Measurements from ENCODE around the gene COL16A1. TPM values are rescaled to one million over a fixed set of nuclear protein-coding genes. Genes with fewer than 3 reads are reported as not detected.
"Not testable (repeated sequence)": the region's sequence is repeated elsewhere in the genome, so short reads cannot be mapped to it uniquely, and the experiment has no call there.

Gene COL16A1
- total RNA-seq, 1 experiment from 2014 or later: 0.50 TPM

DNA sequence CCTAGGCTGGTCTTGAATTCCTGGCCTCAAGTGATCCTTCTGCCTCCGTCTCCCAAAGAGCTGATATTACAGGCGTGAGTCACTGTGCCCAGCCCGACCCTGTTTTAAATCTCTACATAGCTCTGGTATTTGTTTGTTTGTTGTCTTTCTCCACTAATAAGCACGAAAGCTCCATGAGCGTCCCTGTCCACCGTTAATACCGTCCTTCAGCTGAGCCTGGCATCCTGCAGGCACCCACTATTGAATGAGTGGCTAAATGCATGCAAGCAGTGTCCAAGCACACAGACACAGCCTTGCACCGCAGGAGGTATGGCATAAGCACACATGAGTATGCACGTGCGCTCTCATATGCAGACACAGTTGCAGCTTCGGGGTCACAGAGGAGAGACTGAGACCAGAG lies 4.5 kb upstream of the COL16A1 start:
- Mint-ChIP-seq H3K9me3 (ENCODE audit: unreplicated experiment) (no peaks in the 10 kb centered on the region), H3K4me1 (ENCODE audit: low read depth, unreplicated experiment) (peaks cover 20% of the 10 kb centered on the region), H3K4me3 (ENCODE audit: unreplicated experiment) (no peak overlapping the region), H3K27ac (ENCODE audit: unreplicated experiment) (no peak overlapping the region), H3K36me3 (ENCODE audit: insufficient read depth, unreplicated experiment) (peaks cover 5% of the 10 kb centered on the region), H3K27me3 (ENCODE audit: insufficient read depth, unreplicated experiment) (no peaks in the 10 kb centered on the region)
- Histone ChIP-seq H3K9me3 (no peaks in the 10 kb centered on the region), H3K27me3 (replicated peaks; ENCODE audit: control insufficient read depth, insufficient read depth, low read length) (no peaks in the 10 kb centered on the region), H3K4me3 (ENCODE audit: low read depth, low read length) (no peak overlapping the region), H3K36me3 (ENCODE audit: control insufficient read depth, insufficient read depth, low read length) (no peaks in the 10 kb centered on the region), H3K4me1 (peaks cover 15% of the 10 kb centered on the region)
- TF ChIP-seq, protein P1, sequence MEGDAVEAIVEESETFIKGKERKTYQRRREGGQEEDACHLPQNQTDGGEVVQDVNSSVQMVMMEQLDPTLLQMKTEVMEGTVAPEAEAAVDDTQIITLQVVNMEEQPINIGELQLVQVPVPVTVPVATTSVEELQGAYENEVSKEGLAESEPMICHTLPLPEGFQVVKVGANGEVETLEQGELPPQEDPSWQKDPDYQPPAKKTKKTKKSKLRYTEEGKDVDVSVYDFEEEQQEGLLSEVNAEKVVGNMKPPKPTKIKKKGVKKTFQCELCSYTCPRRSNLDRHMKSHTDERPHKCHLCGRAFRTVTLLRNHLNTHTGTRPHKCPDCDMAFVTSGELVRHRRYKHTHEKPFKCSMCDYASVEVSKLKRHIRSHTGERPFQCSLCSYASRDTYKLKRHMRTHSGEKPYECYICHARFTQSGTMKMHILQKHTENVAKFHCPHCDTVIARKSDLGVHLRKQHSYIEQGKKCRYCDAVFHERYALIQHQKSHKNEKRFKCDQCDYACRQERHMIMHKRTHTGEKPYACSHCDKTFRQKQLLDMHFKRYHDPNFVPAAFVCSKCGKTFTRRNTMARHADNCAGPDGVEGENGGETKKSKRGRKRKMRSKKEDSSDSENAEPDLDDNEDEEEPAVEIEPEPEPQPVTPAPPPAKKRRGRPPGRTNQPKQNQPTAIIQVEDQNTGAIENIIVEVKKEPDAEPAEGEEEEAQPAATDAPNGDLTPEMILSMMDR (IDR thresholded peaks at IDR 0.05; ENCODE audit: insufficient read depth in 1 of 2, low read depth in 1 of 2, low read length in 1 of 2, severe bottlenecking in 1 of 2, unreplicated experiment in 1 of 2): no peak
- intact Hi-C loops (cut with micrococcal nuclease; ENCODE audit: unreplicated experiment): no loop called here
- DNase-seq: no peak
- BruUV-seq (replicated peaks): no TSS peak
- CTCF ChIA-PET: no interaction called here
- POLR2A ChIA-PET: no interaction called here

DNA sequence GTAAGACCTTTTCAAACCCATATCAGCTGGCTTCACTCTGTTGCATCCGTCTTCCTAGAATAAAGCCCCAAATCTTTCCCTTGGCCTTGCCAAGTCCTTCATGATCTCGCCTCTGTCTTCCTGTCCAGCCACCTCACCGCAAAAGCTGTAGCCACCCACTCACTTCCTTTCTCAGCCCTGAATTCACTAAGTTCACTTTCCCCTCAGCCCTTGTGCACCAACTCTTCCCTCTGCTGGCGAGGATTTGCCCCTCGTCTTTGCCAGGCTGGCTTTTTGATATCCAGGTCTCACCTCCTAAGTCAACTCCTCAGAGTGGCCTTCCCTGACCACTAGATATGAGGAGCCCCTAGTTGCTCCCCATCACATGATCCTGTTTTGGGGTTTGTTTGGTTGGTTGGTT lies 3.9 kb upstream of the COL16A1 start:
- Mint-ChIP-seq H3K4me1 (ENCODE audit: low read depth, unreplicated experiment) (peaks cover 14% of the 10 kb centered on the region), H3K4me3 (ENCODE audit: unreplicated experiment) (no peak overlapping the region), H3K27me3 (ENCODE audit: insufficient read depth, unreplicated experiment) (no peaks in the 10 kb centered on the region), H3K27ac (ENCODE audit: unreplicated experiment) (no peak overlapping the region), H3K36me3 (ENCODE audit: insufficient read depth, unreplicated experiment) (peaks cover 4% of the 10 kb centered on the region), H3K9me3 (ENCODE audit: unreplicated experiment) (no peaks in the 10 kb centered on the region)
- no peaks in the 10 kb centered on the region for H3K9me3 ChIP-seq
- POLR2A ChIA-PET: no interaction called here
- intact Hi-C loops (cut with micrococcal nuclease; ENCODE audit: unreplicated experiment): no loop called here
- no peak overlapping the region for H3K4me3 ChIP-seq (ENCODE audit: low read depth, low read length)
- CTCF ChIA-PET: no interaction called here
- no TSS peak for BruUV-seq (replicated peaks)
- H3K4me1 ChIP-seq: peaks cover 9% of the 10 kb centered on the region
- TF ChIP-seq, protein P1 (IDR thresholded peaks at IDR 0.05; ENCODE audit: insufficient read depth in 1 of 2, low read depth in 1 of 2, low read length in 1 of 2, severe bottlenecking in 1 of 2, unreplicated experiment in 1 of 2): no peak
- no peaks in the 10 kb centered on the region for H3K27me3 ChIP-seq (replicated peaks; ENCODE audit: control insufficient read depth, insufficient read depth, low read length)
- H3K36me3 ChIP-seq (ENCODE audit: control insufficient read depth, insufficient read depth, low read length): no peaks in the 10 kb centered on the region
- no peak for DNase-seq

DNA sequence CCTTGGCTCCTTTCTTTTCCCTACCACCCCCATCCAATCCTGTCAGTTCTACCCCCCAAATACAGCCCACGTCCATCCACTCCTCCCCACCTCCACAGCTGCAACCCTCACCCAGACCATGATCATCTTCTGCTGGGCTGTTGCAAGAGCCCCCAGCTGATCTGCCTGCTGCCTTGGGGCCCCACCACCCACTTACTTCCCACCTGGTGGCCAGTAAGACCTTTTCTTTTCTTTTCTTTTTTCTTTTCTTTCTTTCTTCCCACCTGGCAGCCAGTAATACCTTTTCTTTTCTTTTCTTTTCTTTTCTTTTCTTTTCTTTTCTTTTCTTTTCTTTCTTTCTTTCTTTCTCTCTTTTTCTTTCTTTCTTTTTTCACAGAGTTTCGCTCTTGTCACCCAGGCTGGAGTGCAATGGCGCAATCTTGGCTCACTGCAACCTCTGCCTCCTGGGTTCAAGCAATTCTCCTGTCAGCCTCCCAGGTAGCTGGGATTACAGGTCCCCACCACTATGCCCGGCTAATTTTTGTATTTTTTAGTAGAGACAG lies 3.3 kb upstream of the COL16A1 start:
- H3K9me3 ChIP-seq; H3K36me3 ChIP-seq (ENCODE audit: control insufficient read depth, insufficient read depth, low read length); BruUV-seq (replicated peaks); H3K9me3 Mint-ChIP-seq (ENCODE audit: unreplicated experiment); POLR2A ChIA-PET; CTCF ChIA-PET; H3K27ac Mint-ChIP-seq (ENCODE audit: unreplicated experiment); intact Hi-C loops (cut with micrococcal nuclease; ENCODE audit: unreplicated experiment); H3K4me3 Mint-ChIP-seq (ENCODE audit: unreplicated experiment); H3K4me1 ChIP-seq; H3K27me3 ChIP-seq (replicated peaks; ENCODE audit: control insufficient read depth, insufficient read depth, low read length); H3K4me1 Mint-ChIP-seq (ENCODE audit: low read depth, unreplicated experiment); H3K4me3 ChIP-seq (ENCODE audit: low read depth, low read length); H3K27me3 Mint-ChIP-seq (ENCODE audit: insufficient read depth, unreplicated experiment); DNase-seq; H3K36me3 Mint-ChIP-seq (ENCODE audit: insufficient read depth, unreplicated experiment): not testable (repeated sequence)

Measured in Caco-2 (cell line).